Keratinocyte (primary cell): ENCODE data around the gene NNAT. TPM values are rescaled to one million over a fixed set of nuclear protein-coding genes. Genes with fewer than 3 reads are reported as not detected.

Source experiments
- DNase-seq: peaks from one replicate; pipeline ENCODE4 v3.0.0-alpha.2; 2011; ENCODE audit warnings: low read depth, missing footprints, low spot score
- FAIRE-seq: peaks from 2 replicates; lab custom pipeline; 2011; peaks lifted over from hg19 to GRCh38; lab: Jason Lieb, UNC
- H2AFZ ChIP-seq: 2 replicates; pipeline ENCODE4 v1.6.0; 2012; ENCODE audit warnings: low read length, control low read depth, inconsistent platforms; ENCODE audit not compliant: control insufficient read depth
- H3K27ac ChIP-seq: 2 replicates; pipeline ENCODE4 v1.5.1; 2011; ENCODE audit warnings: low read length; ENCODE audit not compliant: control insufficient read depth, insufficient read depth
- H3K27me3 ChIP-seq: 3 replicates; pipeline ENCODE4 v1.6.0; 2011; ENCODE audit warnings: low read length; ENCODE audit not compliant: control insufficient read depth, insufficient read depth; ENCODE audit errors: extremely low read depth
- H3K36me3 ChIP-seq, 2 experiments: 2 replicates in 1 of 2; 3 replicates in 1 of 2; pipeline ENCODE4 v1.5.1; 2011; ENCODE audit warnings: low read length in 2 of 2, mild to moderate bottlenecking in 1 of 2; ENCODE audit not compliant: control insufficient read depth in 2 of 2, insufficient read depth in 2 of 2; ENCODE audit errors: extremely low read depth in 1 of 2
- H3K4me1 ChIP-seq: 3 replicates; pipeline ENCODE4 v1.5.1; 2011; ENCODE audit warnings: low read length; ENCODE audit not compliant: control insufficient read depth, insufficient read depth; ENCODE audit errors: extremely low read depth
- H3K4me2 ChIP-seq: 3 replicates; pipeline ENCODE4 v1.6.0; 2011; ENCODE audit warnings: low read depth, low read length; ENCODE audit not compliant: control insufficient read depth, insufficient read depth; ENCODE audit errors: extremely low read depth
- H3K4me3 ChIP-seq, 3 experiments: fragments of 200-600 bp in 1 of 3; sonication (generic) in 1 of 3; 2 replicates in 2 of 3; 3 replicates in 1 of 3; pipeline ENCODE4 v1.5.1; 2011 to 2016; ENCODE audit warnings: low read length in 3 of 3, mild to moderate bottlenecking in 3 of 3, control low read depth in 2 of 3, inconsistent platforms in 1 of 3, low read depth in 1 of 3, mixed read lengths in 1 of 3, mixed run types in 1 of 3, moderate library complexity in 1 of 3; ENCODE audit not compliant: control insufficient read depth in 2 of 3, insufficient read depth in 2 of 3; ENCODE audit errors: extremely low read depth in 1 of 3
- H3K79me2 ChIP-seq: 2 replicates; pipeline ENCODE4 v1.6.0; 2012; ENCODE audit warnings: low read length; ENCODE audit not compliant: control insufficient read depth, insufficient read depth
- H3K9ac ChIP-seq: 3 replicates; pipeline ENCODE4 v1.6.0; 2011; ENCODE audit warnings: low read length; ENCODE audit not compliant: control insufficient read depth, insufficient read depth; ENCODE audit errors: extremely low read depth
- H3K9me1 ChIP-seq: 3 replicates; pipeline ENCODE4 v1.6.0; 2011; ENCODE audit warnings: low read length; ENCODE audit not compliant: control insufficient read depth, insufficient read depth; ENCODE audit errors: extremely low read depth
- H3K9me3 ChIP-seq: 2 replicates; pipeline ENCODE4 v1.5.1; 2012; ENCODE audit warnings: low read depth, low read length; ENCODE audit not compliant: control insufficient read depth
- H4K20me1 ChIP-seq: 3 replicates; pipeline ENCODE4 v1.6.0; 2011; ENCODE audit warnings: low read length; ENCODE audit not compliant: control insufficient read depth, insufficient read depth; ENCODE audit errors: extremely low read depth
- EZH2 ChIP-seq: IDR thresholded peaks from one replicate; pipeline ENCODE4 v1.6.1; 2012; ENCODE audit warnings: inconsistent platforms, mild to moderate bottlenecking, low read length, moderate library complexity
- dilution Hi-C: fragments of 300-500 bp; cut with MboI; formaldehyde crosslinking; loops from one replicate; pipeline ENCODE4 v1.7.0; 2020; ENCODE audit warnings: low sequenced_read_pairs; ENCODE audit not compliant: extremely low pct_ligation_motif_present
- polyA plus RNA-seq, 5 experiments: library from polyadenylated mRNA; depleted of rRNA in 3 of 5; stranded (reverse) in 3 of 5; stranded (forward) in 1 of 5; unstranded in 1 of 5; fragments of >200 nt; gene quantifications; 1 replicate in 1 of 5; 2 replicates in 3 of 5; 3 replicates in 1 of 5; pipeline versions ENCODE4 v1.2.1 to v1.2.3, GENCODE V29; 2011 to 2012; ENCODE audit warnings: missing spikeins in 2 of 5, low read depth in 1 of 5, low replicate concordance in 1 of 5
- TF ChIP-seq, protein P1 (sequence below), 3 experiments: IDR thresholded peaks in 1 of 3; conservative IDR thresholded peaks in 1 of 3; optimal IDR thresholded peaks in 1 of 3; 2 replicates in 2 of 3; 3 replicates in 1 of 3; pipeline versions ENCODE3 to v1.5.1; 2011; ENCODE audit warnings: low read length in 3 of 3, mild to moderate bottlenecking in 3 of 3, moderate library complexity in 2 of 3, control low read depth in 1 of 3, inconsistent platforms in 1 of 3; ENCODE audit not compliant: insufficient read depth in 2 of 3; ENCODE audit errors: extremely low read depth in 1 of 3

NNAT gene
- polyA plus RNA-seq, 1 donor (not counting 4 experiments of a cell fraction or from before 2014, with no cell fraction given) = 0.79 TPM

DNA sequence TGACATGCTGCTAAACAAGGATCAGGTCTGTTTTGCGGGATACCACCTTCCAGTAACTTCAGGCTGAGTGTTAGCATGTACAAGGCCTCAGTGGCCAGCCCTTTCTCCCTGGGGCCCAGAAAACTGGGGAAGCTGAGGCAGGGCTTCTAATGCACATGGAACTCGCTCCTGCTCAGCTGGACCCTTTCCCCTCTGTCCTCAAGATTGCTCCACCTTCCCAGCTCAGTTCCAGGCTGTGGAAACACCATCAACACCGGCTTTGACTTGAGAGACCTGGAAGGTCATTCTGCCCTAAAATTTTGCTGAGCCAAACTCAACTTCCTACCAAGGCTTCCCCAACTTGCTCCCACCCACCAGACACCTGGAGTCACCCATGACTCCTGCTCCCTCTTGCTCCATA is 10.8 kb downstream of the NNAT start:
- Histone ChIP-seq H3K9ac (no peak overlapping the region), H2AFZ (no peak overlapping the region), H3K36me3 (no peaks in the 10 kb centered on the region), H3K27ac (no peak overlapping the region), H3K9me3 (no peaks in the 10 kb centered on the region), H3K4me2 (no peak overlapping the region), H4K20me1 (no peaks in the 10 kb centered on the region), H3K4me1 (peaks cover 10% of the 10 kb centered on the region), H3K79me2 (peaks cover 9% of the 10 kb centered on the region), H3K9me1 (no peaks in the 10 kb centered on the region), H3K27me3 (no peaks in the 10 kb centered on the region), H3K4me3 (no peak overlapping the region)
- TF ChIP-seq EZH2 = no peak
- TF ChIP-seq, protein P1, sequence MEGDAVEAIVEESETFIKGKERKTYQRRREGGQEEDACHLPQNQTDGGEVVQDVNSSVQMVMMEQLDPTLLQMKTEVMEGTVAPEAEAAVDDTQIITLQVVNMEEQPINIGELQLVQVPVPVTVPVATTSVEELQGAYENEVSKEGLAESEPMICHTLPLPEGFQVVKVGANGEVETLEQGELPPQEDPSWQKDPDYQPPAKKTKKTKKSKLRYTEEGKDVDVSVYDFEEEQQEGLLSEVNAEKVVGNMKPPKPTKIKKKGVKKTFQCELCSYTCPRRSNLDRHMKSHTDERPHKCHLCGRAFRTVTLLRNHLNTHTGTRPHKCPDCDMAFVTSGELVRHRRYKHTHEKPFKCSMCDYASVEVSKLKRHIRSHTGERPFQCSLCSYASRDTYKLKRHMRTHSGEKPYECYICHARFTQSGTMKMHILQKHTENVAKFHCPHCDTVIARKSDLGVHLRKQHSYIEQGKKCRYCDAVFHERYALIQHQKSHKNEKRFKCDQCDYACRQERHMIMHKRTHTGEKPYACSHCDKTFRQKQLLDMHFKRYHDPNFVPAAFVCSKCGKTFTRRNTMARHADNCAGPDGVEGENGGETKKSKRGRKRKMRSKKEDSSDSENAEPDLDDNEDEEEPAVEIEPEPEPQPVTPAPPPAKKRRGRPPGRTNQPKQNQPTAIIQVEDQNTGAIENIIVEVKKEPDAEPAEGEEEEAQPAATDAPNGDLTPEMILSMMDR (optimal IDR thresholded peaks at IDR 0.05 in 1 of 3, IDR thresholded peaks at IDR 0.05 in 1 of 3, conservative IDR thresholded peaks at IDR 0.05 in 1 of 3; ENCODE audit: extremely low read depth in 1 of 3, insufficient read depth in 2 of 3, low read length in 3 of 3) = no peak
- no peak for DNase-seq
- FAIRE-seq = no peak
- dilution Hi-C loops = no loop called here

DNA sequence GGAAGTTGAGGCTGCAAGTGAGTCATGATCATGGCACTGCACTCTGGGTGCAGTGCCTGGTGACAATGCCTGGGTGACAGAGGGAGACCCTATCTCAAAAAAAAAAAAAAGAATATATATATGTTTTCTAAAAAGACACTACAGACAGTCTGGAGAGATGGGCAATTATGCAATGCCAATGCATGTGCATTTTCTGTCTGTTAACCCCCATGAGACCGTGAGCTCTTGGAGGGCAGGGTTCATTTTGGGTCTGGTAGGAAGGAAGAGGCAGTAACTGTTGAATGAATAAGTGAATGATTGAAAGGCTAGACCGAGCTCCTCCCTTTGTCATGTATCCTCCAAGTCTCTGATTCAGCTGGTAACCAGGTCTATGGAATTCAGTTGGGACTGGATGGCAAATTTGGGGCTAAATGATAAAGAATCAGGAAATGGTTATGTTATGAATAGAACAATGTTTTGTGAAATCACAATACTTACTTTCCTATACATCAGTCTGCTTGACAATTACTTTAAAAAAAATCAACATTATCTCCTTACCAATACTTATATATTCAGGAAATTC is 12.2 kb downstream of the NNAT start:
- no peak overlapping the region for H3K4me2 ChIP-seq
- FAIRE-seq = no peak
- peaks cover 10% of the 10 kb centered on the region for H3K4me1 ChIP-seq
- no peaks in the 10 kb centered on the region for H3K36me3 ChIP-seq
- no peak for TF ChIP-seq EZH2
- TF ChIP-seq, protein P1 (optimal IDR thresholded peaks at IDR 0.05 in 1 of 3, IDR thresholded peaks at IDR 0.05 in 1 of 3, conservative IDR thresholded peaks at IDR 0.05 in 1 of 3; ENCODE audit: extremely low read depth in 1 of 3, insufficient read depth in 2 of 3, low read length in 3 of 3) = no peak
- H4K20me1 ChIP-seq = no peaks in the 10 kb centered on the region
- H2AFZ ChIP-seq = no peak overlapping the region
- no peak for DNase-seq
- no peak overlapping the region for H3K9ac ChIP-seq
- H3K9me1 ChIP-seq = no peaks in the 10 kb centered on the region
- H3K27me3 ChIP-seq = no peaks in the 10 kb centered on the region
- H3K9me3 ChIP-seq = no peaks in the 10 kb centered on the region
- no peaks in the 10 kb centered on the region for H3K79me2 ChIP-seq
- dilution Hi-C loops = no loop called here
- no peak overlapping the region for H3K27ac ChIP-seq
- no peak overlapping the region for H3K4me3 ChIP-seq
